Esophagus muscularis mucosa (tissue), 4 donors: Measurements from ENCODE around the gene MFAP5.

Experiments used
- EP300 ChIP-seq: sonication (generic); formaldehyde crosslinking; IDR thresholded peaks from one replicate; pipeline ENCODE4 v1.6.1; 2017; ENCODE audit warnings: antibody characterized with exemption
- POLR2A ChIP-seq: fragments of 450-650 bp; IDR thresholded peaks from one replicate; pipeline ENCODE4 v1.6.1; 2017; ENCODE audit warnings: antibody characterized with exemption, moderate library complexity, mild to moderate bottlenecking, low read depth
- POLR2AphosphoS5 ChIP-seq, 2 donors: sonication (generic); formaldehyde crosslinking; IDR thresholded peaks; one replicate each; pipeline ENCODE4 v1.6.1; 2017; ENCODE audit warnings: antibody characterized with exemption in 2 of 2
- TF ChIP-seq, protein P1 (sequence below), 3 experiments: fragments of 200-600 bp in 2 of 3; fragments of 450-650 bp in 1 of 3; sonication (generic) in 2 of 3; IDR thresholded peaks; one replicate each; pipeline ENCODE4 v1.5.1; 2017 to 2019; ENCODE audit warnings: antibody characterized with exemption in 3 of 3, mild to moderate bottlenecking in 2 of 3, moderate library complexity in 1 of 3

GRCh38 chr12:8642775-8643174 is 19.9 kb downstream of the MFAP5 start:
- TF ChIP-seq POLR2AphosphoS5 (IDR thresholded peaks at IDR 0.05) (no peak), POLR2A (no peak), EP300 (no peak)
- TF ChIP-seq, protein P1, sequence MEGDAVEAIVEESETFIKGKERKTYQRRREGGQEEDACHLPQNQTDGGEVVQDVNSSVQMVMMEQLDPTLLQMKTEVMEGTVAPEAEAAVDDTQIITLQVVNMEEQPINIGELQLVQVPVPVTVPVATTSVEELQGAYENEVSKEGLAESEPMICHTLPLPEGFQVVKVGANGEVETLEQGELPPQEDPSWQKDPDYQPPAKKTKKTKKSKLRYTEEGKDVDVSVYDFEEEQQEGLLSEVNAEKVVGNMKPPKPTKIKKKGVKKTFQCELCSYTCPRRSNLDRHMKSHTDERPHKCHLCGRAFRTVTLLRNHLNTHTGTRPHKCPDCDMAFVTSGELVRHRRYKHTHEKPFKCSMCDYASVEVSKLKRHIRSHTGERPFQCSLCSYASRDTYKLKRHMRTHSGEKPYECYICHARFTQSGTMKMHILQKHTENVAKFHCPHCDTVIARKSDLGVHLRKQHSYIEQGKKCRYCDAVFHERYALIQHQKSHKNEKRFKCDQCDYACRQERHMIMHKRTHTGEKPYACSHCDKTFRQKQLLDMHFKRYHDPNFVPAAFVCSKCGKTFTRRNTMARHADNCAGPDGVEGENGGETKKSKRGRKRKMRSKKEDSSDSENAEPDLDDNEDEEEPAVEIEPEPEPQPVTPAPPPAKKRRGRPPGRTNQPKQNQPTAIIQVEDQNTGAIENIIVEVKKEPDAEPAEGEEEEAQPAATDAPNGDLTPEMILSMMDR (IDR thresholded peaks at IDR 0.05) = no peak
